ENCODE measurements around the gene GPATCH4.
"Not testable (repeated sequence)": the region's sequence is repeated elsewhere in the genome, so short reads cannot be mapped to it uniquely, and the experiment has no call there.

GPATCH4 gene

GRCh38 chr1:156591181-156591431, 10.2 kb downstream of the GPATCH4 start:
- Histone ChIP-seq H3K27ac (peak overlapping the region; percentile 81 to 88), H3K4me3 (peak overlapping the region; percentile 89)
- no peak for DNase-seq (ENCODE audit: low spot score)
- TF ChIP-seq CTCF (IDR thresholded peaks at IDR 0.05) = no peak

GRCh38 chr1:156590326-156591180, 10.7 kb downstream of the GPATCH4 start:
- DNase-seq (ENCODE audit: low spot score) = peak; percentile 22
- H3K27ac ChIP-seq = peak overlapping the region; percentile 81 to 88
- peak overlapping the region; percentile 89 for H3K4me3 ChIP-seq
- no peak for TF ChIP-seq CTCF (IDR thresholded peaks at IDR 0.05)

GRCh38 chr1:156589546-156589945, 11.7 kb downstream of the GPATCH4 start:
- H3K4me3 ChIP-seq = no peak overlapping the region
- no peak overlapping the region for H3K27ac ChIP-seq
- TF ChIP-seq CTCF (IDR thresholded peaks at IDR 0.05) = no peak
- no peak for DNase-seq (ENCODE audit: low spot score)

GRCh38 chr1:156587927-156588326, 13.4 kb downstream of the GPATCH4 start:
- DNase-seq (ENCODE audit: low spot score); H3K4me3 ChIP-seq; H3K27ac ChIP-seq: not testable (repeated sequence)

- no peak for TF ChIP-seq CTCF (IDR thresholded peaks at IDR 0.05)
- no peak for DNase-seq (ENCODE audit: low spot score)
- Histone ChIP-seq H3K27ac (no peak overlapping the region), H3K4me3 (no peak overlapping the region)
Measured at GRCh38 chr1:156586892-156587477, 14.3 kb downstream of the GPATCH4 start.

GRCh38 chr1:156586323-156586722, 15.0 kb downstream of the GPATCH4 start:
- TF ChIP-seq CTCF (IDR thresholded peaks at IDR 0.05) = no peak
- Histone ChIP-seq H3K4me3 (no peak overlapping the region), H3K27ac (no peak overlapping the region)
- DNase-seq (ENCODE audit: low spot score) = no peak

GRCh38 chr1:156584813-156585212, 16.5 kb downstream of the GPATCH4 start:
- no peak overlapping the region for H3K27ac ChIP-seq
- no peak for TF ChIP-seq CTCF (IDR thresholded peaks at IDR 0.05)
- no peak for DNase-seq (ENCODE audit: low spot score)
- H3K4me3 ChIP-seq = no peak overlapping the region
